GM23248 (cell line): ENCODE measurements around the gene FEV.

ENCODE experiments used
- EZH2 ChIP-seq: fragments of 200-600 bp; sonication (generic); IDR thresholded peaks from 2 replicates; pipeline ENCODE4 v1.6.1; 2018; ENCODE audit warnings: antibody characterized with exemption, mild to moderate bottlenecking; ENCODE audit not compliant: insufficient read depth, poor library complexity, severe bottlenecking
- EZH2phosphoT487 ChIP-seq: fragments of 200-600 bp; sonication (generic); IDR thresholded peaks from 2 replicates; pipeline ENCODE4 v1.6.1; 2018; ENCODE audit warnings: antibody characterized with exemption, moderate library complexity, mild to moderate bottlenecking, low read depth; ENCODE audit not compliant: insufficient read depth

DNA sequence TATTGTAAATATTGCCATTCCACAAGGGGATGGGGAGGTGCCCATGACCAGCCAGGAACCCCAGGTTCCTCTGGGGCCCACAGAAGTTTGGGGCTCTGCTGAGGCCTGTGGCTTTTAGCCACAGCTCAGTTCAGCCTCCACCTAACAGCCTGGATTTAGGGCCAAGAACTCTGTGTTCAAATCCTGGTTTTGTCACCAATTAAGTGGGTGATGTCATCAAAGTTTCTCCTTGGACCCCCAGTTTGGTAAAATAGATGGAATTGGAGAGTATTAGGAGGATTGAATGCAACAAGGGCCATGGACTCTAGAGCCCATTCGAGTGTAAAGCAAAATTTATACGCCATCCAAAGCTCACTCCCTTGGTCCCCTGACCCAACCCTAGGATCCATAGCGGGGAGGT is 3.2 kb upstream of the FEV start:
- TF ChIP-seq EZH2: no peak
- no peak for TF ChIP-seq EZH2phosphoT487
